Right lobe of liver (tissue), 6 donors: ENCODE data around the gene ABCD4. TPM values are rescaled to one million over a fixed set of nuclear protein-coding genes. Genes with fewer than 3 reads are reported as not detected.
A peak's percentile ranks its signal among the peaks of the same experiment; 100 is the strongest.
"Not testable (repeated sequence)": the region's sequence is repeated elsewhere in the genome, so short reads cannot be mapped to it uniquely, and the experiment has no call there.

Experiments used
- ATAC-seq, 4 donors: fragments of 200-7000 bp; cut with Tn5 transposase; one replicate each; pipeline ENCODE4 v1.9.1; 2020; ENCODE audit warnings: mild to moderate bottlenecking in 4 of 4, moderate library complexity in 4 of 4
- DNase-seq, 3 donors: peaks; one replicate each; pipeline ENCODE4 v3.0.0-alpha.2; 2020
- H3K27ac ChIP-seq, 3 donors: fragments of 200-600 bp; one replicate each; pipeline ENCODE4 v1.8.0; 2022
- H3K27me3 ChIP-seq, 2 donors: fragments of 200-600 bp; one replicate each; pipeline ENCODE4 v1.8.0; 2022
- H3K36me3 ChIP-seq, 4 donors: fragments of 200-600 bp; sonication (generic) in 1 of 4; one replicate each; pipeline versions ENCODE4 v1.5.1 to v1.8.0; 2017 to 2022; ENCODE audit warnings: control low read depth in 1 of 4
- H3K4me1 ChIP-seq, 4 donors: fragments of 200-600 bp; sonication (generic) in 1 of 4; one replicate each; pipeline versions ENCODE4 v1.5.1 to v1.8.0; 2017 to 2022; ENCODE audit warnings: control low read depth in 1 of 4
- H3K4me3 ChIP-seq, 3 donors: fragments of 200-600 bp; one replicate each; pipeline ENCODE4 v1.8.0; 2022
- H3K9me3 ChIP-seq, 4 donors: fragments of 200-600 bp; sonication (generic) in 1 of 4; one replicate each; pipeline versions ENCODE4 v1.5.1 to v1.8.0; 2017 to 2022; ENCODE audit warnings: control low read depth in 1 of 4
- POLR2A ChIP-seq: fragments of 450-650 bp; IDR thresholded peaks from one replicate; pipeline ENCODE4 v1.6.1; 2017; ENCODE audit warnings: antibody characterized with exemption, mild to moderate bottlenecking
- WGBS: methylation state at CpG from one replicate; pipeline ENCODE4 v1.1.6; 2018; ENCODE audit warnings: low coverage, low lambda C conversion rate; ENCODE audit not compliant: insufficient coverage; ENCODE audit errors: missing lambda C conversion rate; 5-methylcytosine and 5-hydroxymethylcytosine counted together
- intact Hi-C, 2 donors: fragments of 100-400 bp; cut with DNase I; formaldehyde crosslinking; loops; one replicate each; pipeline versions ENCODE4 v1.11.2 to v1.14.1; 2022
- total RNA-seq, 6 experiments: library from RNA; depleted of rRNA in 2 of 6; stranded (reverse); fragments of >200 nt in 2 of 6; fragmentation: NEBNext Ultra II Directional in 3 of 6; extraction: Animal tissue kit (Norgen Biotek cat#: 25700) in 3 of 6; gene quantifications; one replicate each; pipeline versions ENCODE4 v1.1.0 to v1.2.4, GENCODE V29; 2016 to 2023
- TF ChIP-seq, protein P1 (sequence below), 4 donors: fragments of 200-600 bp in 3 of 4; fragments of 450-650 bp in 1 of 4; IDR thresholded peaks; one replicate each; pipeline versions ENCODE4 v1.5.1 to v1.8.0; 2016 to 2022; ENCODE audit warnings: antibody characterized with exemption in 4 of 4, mild to moderate bottlenecking in 2 of 4
- donor health status: DM: no; HTN: yes; CAD: no.
- donor health status: DM: no; HTN: no; CAD: no.
- donor health status: DM: no; HTN: no; CAD: no.
- donor health status: DM: no; HTN: yes; CAD: no.
- donor health status: DM: no; HTN: yes; CAD: no.

ABCD4 gene
- total RNA-seq, 6 experiments from 2014 or later = 20.3 to 39.3 (median 32.2) TPM

DNA sequence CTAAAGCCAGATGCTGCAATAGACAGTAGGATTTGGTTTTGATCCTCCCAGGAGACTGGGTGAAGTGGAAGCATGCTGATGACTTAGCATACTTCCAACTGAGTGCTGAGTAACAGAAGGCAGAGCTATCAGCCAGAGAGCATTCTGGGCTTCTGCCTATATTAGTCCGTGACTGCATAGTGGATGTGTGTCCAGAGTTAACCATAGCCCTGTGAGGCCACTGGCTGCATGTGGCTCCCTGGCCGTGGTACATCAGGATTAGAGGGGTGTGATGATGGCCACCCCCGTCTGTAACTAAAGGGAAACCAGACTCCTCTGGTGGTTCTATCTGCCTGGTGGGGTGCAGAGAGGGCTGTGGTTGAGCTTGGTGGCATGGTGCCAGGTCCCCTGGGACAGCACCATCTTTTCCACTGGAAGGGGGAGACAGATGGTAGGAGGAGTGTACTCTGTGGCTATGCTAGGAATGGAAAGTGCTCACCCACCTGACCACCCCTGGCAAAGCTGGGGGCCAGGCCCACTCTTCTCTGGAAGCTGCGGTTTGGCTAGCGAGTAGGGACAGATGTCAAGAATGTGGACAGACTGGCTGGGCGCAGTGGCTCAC, 27.4 kb downstream of the ABCD4 start:
- no peak for TF ChIP-seq POLR2A
- TF ChIP-seq, protein P1, sequence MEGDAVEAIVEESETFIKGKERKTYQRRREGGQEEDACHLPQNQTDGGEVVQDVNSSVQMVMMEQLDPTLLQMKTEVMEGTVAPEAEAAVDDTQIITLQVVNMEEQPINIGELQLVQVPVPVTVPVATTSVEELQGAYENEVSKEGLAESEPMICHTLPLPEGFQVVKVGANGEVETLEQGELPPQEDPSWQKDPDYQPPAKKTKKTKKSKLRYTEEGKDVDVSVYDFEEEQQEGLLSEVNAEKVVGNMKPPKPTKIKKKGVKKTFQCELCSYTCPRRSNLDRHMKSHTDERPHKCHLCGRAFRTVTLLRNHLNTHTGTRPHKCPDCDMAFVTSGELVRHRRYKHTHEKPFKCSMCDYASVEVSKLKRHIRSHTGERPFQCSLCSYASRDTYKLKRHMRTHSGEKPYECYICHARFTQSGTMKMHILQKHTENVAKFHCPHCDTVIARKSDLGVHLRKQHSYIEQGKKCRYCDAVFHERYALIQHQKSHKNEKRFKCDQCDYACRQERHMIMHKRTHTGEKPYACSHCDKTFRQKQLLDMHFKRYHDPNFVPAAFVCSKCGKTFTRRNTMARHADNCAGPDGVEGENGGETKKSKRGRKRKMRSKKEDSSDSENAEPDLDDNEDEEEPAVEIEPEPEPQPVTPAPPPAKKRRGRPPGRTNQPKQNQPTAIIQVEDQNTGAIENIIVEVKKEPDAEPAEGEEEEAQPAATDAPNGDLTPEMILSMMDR (IDR thresholded peaks at IDR 0.05) = no peak
- Histone ChIP-seq H3K36me3 (no peaks in the 10 kb centered on the region), H3K4me3 (no peak overlapping the region), H3K27me3 (no peaks in the 10 kb centered on the region), H3K4me1 (no peaks in the 10 kb centered on the region), H3K9me3 (no peaks in the 10 kb centered on the region), H3K27ac (no peak overlapping the region)
- 86% methylated on average over 1 of the region's 6 CpGs for WGBS
- peak in 1 of 4 donors; percentile 21 for ATAC-seq
- intact Hi-C loops = no loop called here
- no peak for DNase-seq

DNA sequence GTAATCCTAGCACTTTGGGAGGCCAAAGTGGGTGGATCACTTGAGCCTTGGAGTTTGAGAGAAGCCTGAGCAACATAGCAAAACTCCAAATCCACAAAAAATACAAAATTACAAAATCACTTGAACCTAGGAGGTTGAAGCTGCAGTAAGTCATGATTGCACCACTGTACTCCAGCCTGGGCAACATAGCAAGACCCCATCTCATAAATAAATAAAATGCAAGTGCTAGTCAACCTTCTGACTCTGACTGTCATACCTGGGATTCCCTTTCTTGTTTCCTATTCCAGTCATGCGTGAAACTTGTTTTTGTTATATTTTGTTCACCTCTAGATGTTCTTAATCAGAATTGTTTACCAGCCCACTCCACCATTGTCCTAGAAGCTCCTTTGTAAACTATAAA, 31.4 kb downstream of the ABCD4 start:
- no peak overlapping the region for H3K4me3 ChIP-seq
- DNase-seq = no peak
- TF ChIP-seq, protein P1 (IDR thresholded peaks at IDR 0.05) = no peak
- no peak for TF ChIP-seq POLR2A
- WGBS = 74% methylated on average over 1 of the region's 1 CpG
- no peaks in the 10 kb centered on the region for H3K9me3 ChIP-seq
- no peaks in the 10 kb centered on the region for H3K36me3 ChIP-seq
- no peaks in the 10 kb centered on the region for H3K27me3 ChIP-seq
- no peak for ATAC-seq
- no peaks in the 10 kb centered on the region for H3K4me1 ChIP-seq
- no peak overlapping the region for H3K27ac ChIP-seq
- intact Hi-C loops = no loop called here

DNA sequence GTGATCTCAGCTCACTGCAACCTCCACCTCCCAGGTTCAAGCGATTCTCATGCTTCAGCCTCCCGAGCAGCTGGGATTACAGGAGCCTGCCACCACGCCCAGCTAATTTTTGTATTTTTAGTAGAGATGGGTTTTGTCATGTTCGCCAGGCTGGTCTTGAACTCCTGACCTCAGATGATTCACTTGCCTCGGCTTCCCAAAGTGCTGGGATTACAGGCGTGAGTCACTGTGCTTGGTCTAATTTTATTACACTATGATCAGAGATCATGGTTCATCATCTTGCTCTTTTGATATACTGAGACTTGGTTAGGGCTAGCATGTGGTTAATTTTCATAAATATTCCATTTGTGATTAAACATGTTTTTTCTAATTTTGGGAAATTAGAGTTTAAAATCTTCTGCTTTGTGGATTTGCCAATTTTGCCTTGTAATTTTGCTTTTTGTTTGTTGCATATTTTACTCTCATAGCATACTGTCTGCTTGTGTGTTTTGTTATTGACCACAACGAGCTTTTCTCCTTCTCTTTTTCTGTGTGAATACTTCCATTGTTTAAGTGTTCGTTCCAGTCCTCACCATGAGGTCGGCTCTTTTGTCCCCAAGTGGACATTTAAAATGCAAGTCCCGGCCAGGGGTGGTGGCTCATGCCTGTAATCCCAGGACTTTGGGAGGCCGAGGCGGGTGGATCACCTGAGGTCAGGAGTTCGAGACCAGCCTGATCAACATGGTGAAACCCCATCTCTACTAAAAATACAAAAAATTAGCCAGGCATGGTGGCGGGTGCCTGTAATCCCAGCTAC, 32.2 kb downstream of the ABCD4 start:
- H3K9me3 ChIP-seq, H3K36me3 ChIP-seq, H3K27ac ChIP-seq, H3K4me1 ChIP-seq, ATAC-seq, H3K4me3 ChIP-seq, DNase-seq, intact Hi-C loops, H3K27me3 ChIP-seq: not testable (repeated sequence)
- 54% methylated on average over 12 of the region's 14 CpGs for WGBS

DNA sequence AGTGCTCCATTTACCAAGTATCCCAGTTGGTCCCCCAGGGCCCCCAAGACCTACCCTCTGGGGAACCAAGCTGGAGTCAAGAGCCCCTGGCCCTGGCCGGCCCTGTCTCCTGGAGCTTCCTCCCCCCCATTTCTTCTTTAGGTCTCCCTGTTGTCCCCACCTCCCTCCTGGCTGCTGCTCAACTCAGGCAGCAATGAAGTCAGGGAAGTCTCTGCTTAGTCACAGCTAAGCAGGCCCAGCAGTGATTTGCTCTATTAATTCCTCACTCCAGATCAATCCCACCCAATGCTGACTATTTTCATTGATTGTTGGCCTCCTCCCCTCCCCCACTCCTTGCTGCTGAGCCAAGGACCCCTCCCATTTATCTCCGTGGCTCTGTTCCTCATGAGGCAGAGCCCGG, 35.1 kb downstream of the ABCD4 start:
- 52% methylated on average over 3 of the region's 3 CpGs for WGBS
- Histone ChIP-seq H3K36me3 (no peaks in the 10 kb centered on the region), H3K9me3 (no peaks in the 10 kb centered on the region), H3K4me3 (no peak overlapping the region), H3K4me1 (no peaks in the 10 kb centered on the region), H3K27me3 (no peaks in the 10 kb centered on the region), H3K27ac (no peak overlapping the region)
- DNase-seq (no peak), ATAC-seq (no peak)
- no peak for TF ChIP-seq POLR2A
- TF ChIP-seq, protein P1 (IDR thresholded peaks at IDR 0.05) = no peak
- intact Hi-C loops = no loop called here

DNA sequence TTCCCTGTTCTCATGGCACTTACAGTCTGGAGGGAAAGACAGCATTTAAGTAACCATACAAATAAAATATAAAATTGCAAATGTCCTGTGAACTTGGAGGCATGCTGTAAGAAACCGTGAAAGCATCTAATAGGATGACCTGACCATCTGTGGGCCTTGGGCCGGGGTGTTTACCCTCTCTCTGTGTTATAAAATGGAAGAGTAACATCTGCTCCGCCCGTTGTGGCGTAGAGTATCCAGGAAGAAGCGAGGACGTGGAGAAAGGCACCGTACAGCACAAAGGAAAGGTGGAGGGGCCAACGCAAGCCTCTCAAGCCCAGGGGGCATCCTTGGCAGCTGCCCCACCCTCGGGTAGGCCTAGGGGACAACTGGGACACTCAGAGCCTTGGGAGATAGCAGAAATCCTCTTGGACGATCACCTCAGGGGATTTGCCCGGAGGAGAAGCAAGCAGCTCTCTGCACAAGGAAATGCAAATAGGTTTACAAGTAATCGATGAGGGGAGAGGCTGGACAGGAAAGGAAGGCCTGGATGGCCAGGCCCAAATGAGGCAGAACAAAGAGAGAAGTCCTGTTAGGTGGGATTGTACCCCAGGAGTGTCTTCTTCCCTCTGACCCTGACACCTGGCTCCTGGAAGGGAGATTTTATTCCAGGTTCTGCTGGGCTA, 37.3 kb downstream of the ABCD4 start:
- H3K4me3 ChIP-seq = no peak overlapping the region
- intact Hi-C loops = no loop called here
- no peaks in the 10 kb centered on the region for H3K4me1 ChIP-seq
- no peak for DNase-seq
- 58% methylated on average over 6 of the region's 13 CpGs for WGBS
- no peaks in the 10 kb centered on the region for H3K27me3 ChIP-seq
- TF ChIP-seq, protein P1 (IDR thresholded peaks at IDR 0.05) = no peak
- H3K36me3 ChIP-seq = no peaks in the 10 kb centered on the region
- no peak overlapping the region for H3K27ac ChIP-seq
- no peak for ATAC-seq
- H3K9me3 ChIP-seq = no peaks in the 10 kb centered on the region
